Stimulated activated CD4-positive, alpha-beta T cell treated with anti-CD3 and anti-CD28 coated beads, Interleukin-12 subunit alpha, Interleukin-12 subunit beta, amount 100 ng/mL, for 4 hours (primary cell): ENCODE data around the gene MYH11.
"Not testable (repeated sequence)": the region's sequence is repeated elsewhere in the genome, so short reads cannot be mapped to it uniquely, and the experiment has no call there.

Experiments
- DNase-seq: peaks from one replicate; pipeline ENCODE4 v3.0.0-alpha.2; 2020

MYH11 gene

GRCh38 chr16:15743657-15744056 is 113.2 kb downstream of the MYH11 start:
- no peak for DNase-seq

- DNase-seq: no peak
These were observed 114.1 kb downstream of the MYH11 start for GRCh38 chr16:15742716-15743115.

- no peak for DNase-seq
These were observed 115.5 kb downstream of the MYH11 start for GRCh38 chr16:15741207-15741871.

GRCh38 chr16:15739950-15740349 is 116.9 kb downstream of the MYH11 start:
- no peak for DNase-seq

GRCh38 chr16:15739464-15739863 is 117.4 kb downstream of the MYH11 start:
- no peak for DNase-seq

GRCh38 chr16:15737140-15737644 is 119.6 kb downstream of the MYH11 start:
- DNase-seq: no peak

GRCh38 chr16:15736529-15736928 is 120.3 kb downstream of the MYH11 start:
- DNase-seq: no peak

- no peak for DNase-seq
These were observed 121.2 kb downstream of the MYH11 start for GRCh38 chr16:15735610-15736009.

- DNase-seq: no peak
These were observed 124.4 kb downstream of the MYH11 start for GRCh38 chr16:15732416-15732815.

- DNase-seq: no peak
These were observed 127.7 kb downstream of the MYH11 start for GRCh38 chr16:15729152-15729551.

- not testable (repeated sequence) for DNase-seq
These were observed 129.1 kb downstream of the MYH11 start for GRCh38 chr16:15727697-15728096.

GRCh38 chr16:15726715-15727114 is 130.1 kb downstream of the MYH11 start:
- DNase-seq: no peak

- DNase-seq: no peak
These were observed 131.1 kb downstream of the MYH11 start for GRCh38 chr16:15725641-15726240.

- no peak for DNase-seq
These were observed 133.0 kb downstream of the MYH11 start for GRCh38 chr16:15723808-15724207.

GRCh38 chr16:15721018-15721417 is 135.8 kb downstream of the MYH11 start:
- no peak for DNase-seq

- DNase-seq: no peak
These were observed 140.0 kb downstream of the MYH11 start for GRCh38 chr16:15716694-15717447.

- DNase-seq: no peak
These were observed 141.6 kb downstream of the MYH11 start for GRCh38 chr16:15715221-15715620.

GRCh38 chr16:15714393-15715172 is 142.2 kb downstream of the MYH11 start:
- no peak for DNase-seq

- no peak for DNase-seq
These were observed 147.8 kb downstream of the MYH11 start for GRCh38 chr16:15708997-15709396.

- no peak for DNase-seq
These were observed 148.7 kb downstream of the MYH11 start for GRCh38 chr16:15708096-15708495.

GRCh38 chr16:15707332-15707731 is 149.5 kb downstream of the MYH11 start:
- no peak for DNase-seq

- DNase-seq: no peak
These were observed 151.7 kb downstream of the MYH11 start for GRCh38 chr16:15705064-15705565.

GRCh38 chr16:15704545-15704987 is 152.3 kb downstream of the MYH11 start:
- DNase-seq: peak; percentile 76
